ENCODE data around the gene ROBO1.

Gene ROBO1

GRCh38 chr3:79551997-79552396, 215.8 kb downstream of the ROBO1 start:
- H3K4me1 ChIP-seq (ENCODE audit: control insufficient read depth in 1 of 2, insufficient read depth in 1 of 2, low read depth in 1 of 2, low read length in 1 of 2): no peaks in the 10 kb centered on the region

DNA sequence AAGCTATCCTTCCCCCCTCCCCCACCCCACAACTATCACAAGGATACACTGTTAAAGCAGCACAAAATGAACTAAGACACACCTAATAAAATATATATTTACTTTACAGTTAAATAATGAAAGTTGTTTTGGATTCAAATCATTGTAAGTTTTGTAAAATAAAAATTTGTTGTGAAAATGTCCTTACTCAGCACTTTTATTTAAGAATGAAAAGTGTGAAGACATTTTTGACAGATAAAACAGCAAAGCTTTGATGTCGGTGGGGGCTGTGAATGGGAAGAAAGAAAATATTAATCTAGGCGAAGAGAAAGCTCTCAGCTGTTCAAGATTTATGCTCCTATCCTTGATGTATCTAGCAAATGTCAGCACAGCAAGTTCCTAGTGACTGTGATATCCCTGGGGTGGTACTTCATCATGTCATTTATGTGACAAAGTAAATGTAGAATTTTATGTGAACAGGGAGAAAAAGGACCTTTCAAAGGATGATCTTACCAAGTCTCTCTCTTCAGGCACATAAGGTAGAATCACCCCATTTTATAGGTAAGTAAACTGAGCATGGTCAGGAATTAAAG, 216.4 kb downstream of the ROBO1 start:
- H3K9me3 ChIP-seq: no peaks in the 10 kb centered on the region
- H3K27me3 ChIP-seq: no peaks in the 10 kb centered on the region
- TF ChIP-seq CTCF (IDR thresholded peaks at IDR 0.05): no peak
- H3K27ac ChIP-seq: no peak overlapping the region
- H3K4me1 ChIP-seq (ENCODE audit: control insufficient read depth in 1 of 2, insufficient read depth in 1 of 2, low read depth in 1 of 2, low read length in 1 of 2): no peaks in the 10 kb centered on the region
- H3K36me3 ChIP-seq: no peaks in the 10 kb centered on the region
- H3K4me3 ChIP-seq (ENCODE audit: low read depth in 1 of 2, low read length in 1 of 2): no peak overlapping the region

More at GRCh38 chr3:79551997-79552396, 215.8 kb downstream of the ROBO1 start:
- Histone ChIP-seq H3K27ac (no peak overlapping the region), H3K27me3 (no peaks in the 10 kb centered on the region), H3K4me3 (ENCODE audit: low read depth in 1 of 2, low read length in 1 of 2) (no peak overlapping the region), H3K9me3 (no peaks in the 10 kb centered on the region), H3K36me3 (no peaks in the 10 kb centered on the region)
- no peak for TF ChIP-seq CTCF (IDR thresholded peaks at IDR 0.05)

GRCh38 chr3:79543218-79543982, 224.4 kb downstream of the ROBO1 start:
- TF ChIP-seq CTCF (IDR thresholded peaks at IDR 0.05): no peak
- Histone ChIP-seq H3K4me1 (ENCODE audit: control insufficient read depth in 1 of 2, insufficient read depth in 1 of 2, low read depth in 1 of 2, low read length in 1 of 2) (no peaks in the 10 kb centered on the region), H3K27ac (no peak overlapping the region), H3K9me3 (no peaks in the 10 kb centered on the region), H3K4me3 (ENCODE audit: low read depth in 1 of 2, low read length in 1 of 2) (no peak overlapping the region), H3K27me3 (no peaks in the 10 kb centered on the region), H3K36me3 (no peaks in the 10 kb centered on the region)

GRCh38 chr3:79534727-79535126, 233.1 kb downstream of the ROBO1 start:
- H3K27ac ChIP-seq: no peak overlapping the region
- no peak overlapping the region for H3K4me3 ChIP-seq (ENCODE audit: low read depth in 1 of 2, low read length in 1 of 2)

DNA sequence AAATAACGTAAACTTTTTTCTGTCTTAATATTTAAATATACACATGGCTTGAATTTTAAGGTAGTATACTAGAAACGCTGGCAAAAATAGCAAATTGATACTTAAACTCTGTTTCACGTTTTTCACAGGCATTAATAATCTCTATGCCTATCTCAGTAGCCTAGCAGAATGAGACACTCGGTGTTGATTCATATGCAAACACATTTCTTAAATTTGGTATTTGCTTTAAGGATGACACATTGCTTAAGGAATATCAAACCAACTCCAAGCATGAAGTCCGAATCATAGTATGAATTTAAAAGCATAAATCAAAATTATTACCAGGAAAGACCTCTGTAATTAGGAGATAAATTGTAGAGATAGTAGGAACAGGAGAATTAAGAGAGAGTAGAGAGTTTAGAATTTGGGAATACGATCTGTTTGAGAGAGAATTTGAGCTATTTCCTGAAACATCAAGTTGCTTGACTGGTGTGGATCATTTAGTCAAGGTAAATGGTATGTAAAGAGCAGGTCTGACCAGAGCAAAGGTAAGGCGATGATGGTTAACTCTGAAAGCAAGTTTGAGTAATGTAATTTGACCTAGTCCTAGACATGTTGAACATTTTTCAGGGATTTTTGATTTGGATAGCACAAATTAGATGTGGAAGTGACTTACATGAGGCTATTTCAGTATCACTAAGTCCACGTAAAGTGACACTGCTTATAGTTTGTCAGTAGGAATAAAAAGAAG, 236.1 kb downstream of the ROBO1 start:
- no peak for TF ChIP-seq CTCF (IDR thresholded peaks at IDR 0.05)
- H3K36me3 ChIP-seq: no peaks in the 10 kb centered on the region
- no peak overlapping the region for H3K4me3 ChIP-seq (ENCODE audit: low read depth in 1 of 2, low read length in 1 of 2)
- H3K27me3 ChIP-seq: no peaks in the 10 kb centered on the region
- H3K27ac ChIP-seq: no peak overlapping the region
- no peaks in the 10 kb centered on the region for H3K9me3 ChIP-seq
- no peaks in the 10 kb centered on the region for H3K4me1 ChIP-seq (ENCODE audit: control insufficient read depth in 1 of 2, insufficient read depth in 1 of 2, low read depth in 1 of 2, low read length in 1 of 2)

More at GRCh38 chr3:79534727-79535126, 233.1 kb downstream of the ROBO1 start:
- no peaks in the 10 kb centered on the region for H3K4me1 ChIP-seq (ENCODE audit: control insufficient read depth in 1 of 2, insufficient read depth in 1 of 2, low read depth in 1 of 2, low read length in 1 of 2)
- TF ChIP-seq CTCF (IDR thresholded peaks at IDR 0.05): no peak
- H3K36me3 ChIP-seq: no peaks in the 10 kb centered on the region
- H3K9me3 ChIP-seq: no peaks in the 10 kb centered on the region
- no peaks in the 10 kb centered on the region for H3K27me3 ChIP-seq
